ENCODE results near the gene MYPN.

- TF ChIP-seq, protein P1, sequence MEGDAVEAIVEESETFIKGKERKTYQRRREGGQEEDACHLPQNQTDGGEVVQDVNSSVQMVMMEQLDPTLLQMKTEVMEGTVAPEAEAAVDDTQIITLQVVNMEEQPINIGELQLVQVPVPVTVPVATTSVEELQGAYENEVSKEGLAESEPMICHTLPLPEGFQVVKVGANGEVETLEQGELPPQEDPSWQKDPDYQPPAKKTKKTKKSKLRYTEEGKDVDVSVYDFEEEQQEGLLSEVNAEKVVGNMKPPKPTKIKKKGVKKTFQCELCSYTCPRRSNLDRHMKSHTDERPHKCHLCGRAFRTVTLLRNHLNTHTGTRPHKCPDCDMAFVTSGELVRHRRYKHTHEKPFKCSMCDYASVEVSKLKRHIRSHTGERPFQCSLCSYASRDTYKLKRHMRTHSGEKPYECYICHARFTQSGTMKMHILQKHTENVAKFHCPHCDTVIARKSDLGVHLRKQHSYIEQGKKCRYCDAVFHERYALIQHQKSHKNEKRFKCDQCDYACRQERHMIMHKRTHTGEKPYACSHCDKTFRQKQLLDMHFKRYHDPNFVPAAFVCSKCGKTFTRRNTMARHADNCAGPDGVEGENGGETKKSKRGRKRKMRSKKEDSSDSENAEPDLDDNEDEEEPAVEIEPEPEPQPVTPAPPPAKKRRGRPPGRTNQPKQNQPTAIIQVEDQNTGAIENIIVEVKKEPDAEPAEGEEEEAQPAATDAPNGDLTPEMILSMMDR (conservative IDR thresholded peaks at IDR 0.05; ENCODE audit: low read depth, low read length): no peak
- TF ChIP-seq EZH2 (IDR thresholded peaks at IDR 0.05; ENCODE audit: low read length, unreplicated experiment) (no peak), EZH2phosphoT487 (IDR thresholded peaks at IDR 0.05; ENCODE audit: borderline replicate concordance, low read length) (no peak)
These were observed 20.5 kb upstream of the MYPN start for GRCh38 chr10:68088740-68089139.

Measured in PC-3 (cell line).